CD4-positive, alpha-beta memory T cell (primary cell): ENCODE results near the gene CACNA1C. TPM values are rescaled to one million over a fixed set of nuclear protein-coding genes. Genes with fewer than 3 reads are reported as not detected.

Source experiments
- CTCF ChIA-PET: fragments of 350-600 bp; sonication (Branson Sonifier 250); formaldehyde crosslinking; loops from one replicate; lab custom pipeline; 2021; ENCODE audit warnings: inconsistent platforms; ENCODE audit not compliant: partially characterized antibody; lab: Charles Lee
- POLR2A ChIA-PET: fragments of 350-600 bp; sonication (Branson Sonifier 250); formaldehyde crosslinking; loops from one replicate; lab custom pipeline; 2021; ENCODE audit not compliant: partially characterized antibody; lab: Charles Lee
- DNase-seq, 5 donors: peaks; one replicate each; pipeline versions ENCODE4 v3.0.0 to v3.0.0-alpha.2; 2020 to 2022; ENCODE audit warnings: mixed read lengths in 1 of 5
- H3K27ac ChIP-seq: one replicate; pipeline ENCODE4 v1.7.0; 2013; ENCODE audit warnings: low read depth, low read length
- H3K27me3 ChIP-seq: 2 replicates; pipeline ENCODE4 v1.7.0; 2013; ENCODE audit warnings: mild to moderate bottlenecking, low read length, moderate library complexity; ENCODE audit not compliant: insufficient read depth
- H3K36me3 ChIP-seq: 2 replicates; pipeline ENCODE4 v1.7.0; 2013; ENCODE audit warnings: mild to moderate bottlenecking, low read length, moderate library complexity; ENCODE audit not compliant: insufficient read depth
- H3K4me1 ChIP-seq: 2 replicates; pipeline ENCODE4 v1.7.0; 2013; ENCODE audit warnings: mild to moderate bottlenecking, low read length, moderate library complexity; ENCODE audit not compliant: insufficient read depth
- H3K4me3 ChIP-seq, 2 donors: one replicate each; pipeline ENCODE4 v1.7.0; 2013; ENCODE audit warnings: low read length in 2 of 2, mild to moderate bottlenecking in 1 of 2
- H3K9me3 ChIP-seq, 2 donors: one replicate each; pipeline ENCODE4 v1.7.0; 2013; ENCODE audit warnings: low read length in 2 of 2, control low read depth in 1 of 2; ENCODE audit not compliant: control insufficient read depth in 1 of 2
- H3K27ac Mint-ChIP-seq, 7 donors: one replicate each; pipeline ENCODE4 v1.8.0; 2020 to 2021; ENCODE audit warnings: mixed read lengths in 7 of 7, mild to moderate bottlenecking in 6 of 7, inconsistent platforms in 3 of 7, moderate library complexity in 3 of 7
- H3K27me3 Mint-ChIP-seq, 2 donors: one replicate each; pipeline ENCODE4 v1.8.0; 2020 to 2021; ENCODE audit warnings: mixed read lengths in 2 of 2
- H3K36me3 Mint-ChIP-seq, 2 donors: one replicate each; pipeline ENCODE4 v1.8.0; 2020 to 2021; ENCODE audit warnings: mixed read lengths in 2 of 2, inconsistent platforms in 1 of 2, mild to moderate bottlenecking in 1 of 2
- H3K4me1 Mint-ChIP-seq, 4 donors: one replicate each; pipeline ENCODE4 v1.8.0; 2020 to 2021; ENCODE audit warnings: mixed read lengths in 4 of 4, mild to moderate bottlenecking in 1 of 4
- H3K4me3 Mint-ChIP-seq, 8 donors: one replicate each; pipeline ENCODE4 v1.8.0; 2020 to 2021; ENCODE audit warnings: mixed read lengths in 8 of 8, mild to moderate bottlenecking in 7 of 8, moderate library complexity in 6 of 8, inconsistent platforms in 3 of 8
- H3K9me3 Mint-ChIP-seq, 8 donors: one replicate each; pipeline ENCODE4 v1.8.0; 2020 to 2021; ENCODE audit warnings: mixed read lengths in 8 of 8, mild to moderate bottlenecking in 5 of 8, inconsistent platforms in 3 of 8, moderate library complexity in 1 of 8
- intact Hi-C: fragments of 100-400 bp; cut with micrococcal nuclease; formaldehyde crosslinking; loops from one replicate; pipeline ENCODE4 v1.15.1; 2023
- polyA plus RNA-seq, 2 donors: library from polyadenylated mRNA; unstranded; fragments of 300-500 nt; fragmentation: Illumina TruSeq; gene quantifications; one replicate each; pipeline ENCODE4 v1.2.3, GENCODE V29; 2021
- total RNA-seq, 2 experiments: library from RNA; stranded (reverse); gene quantifications; one replicate each; pipeline ENCODE4 v1.2.3, GENCODE V29; 2021

Gene CACNA1C
- total and polyA plus RNA-seq, 4 experiments from 2014 or later = 0.05 to 0.21 (median 0.07) TPM

GRCh38 chr12:2283480-2283879 lies 230.7 kb downstream of the CACNA1C start:
- no peak overlapping the region for H3K4me3 ChIP-seq
- H3K9me3 Mint-ChIP-seq = peaks cover 0 to 16% (median 2%) of the 10 kb centered on the region in 8 donors
- peaks cover 11 to 31% of the 10 kb centered on the region in 2 donors for H3K27me3 Mint-ChIP-seq
- H3K27me3 ChIP-seq = peaks cover 5% of the 10 kb centered on the region
- no peak for DNase-seq
- H3K4me1 ChIP-seq = no peaks in the 10 kb centered on the region
- intact Hi-C loops = no loop called here
- H3K27ac Mint-ChIP-seq = no peak overlapping the region
- ChIA-PET POLR2A (no interaction called here), CTCF (no interaction called here)
- H3K4me3 Mint-ChIP-seq = no peak overlapping the region
- H3K9me3 ChIP-seq = no peaks in the 10 kb centered on the region
- H3K27ac ChIP-seq = no peak overlapping the region
- H3K4me1 Mint-ChIP-seq = no peaks in the 10 kb centered on the region
- no peaks in the 10 kb centered on the region for H3K36me3 ChIP-seq
- no peaks in the 10 kb centered on the region for H3K36me3 Mint-ChIP-seq

- ChIA-PET POLR2A (no interaction called here), CTCF (no interaction called here)
- H3K4me1 Mint-ChIP-seq = no peaks in the 10 kb centered on the region
- no peak overlapping the region for H3K27ac ChIP-seq
- no peak overlapping the region for H3K4me3 ChIP-seq
- intact Hi-C loops = no loop called here
- H3K36me3 Mint-ChIP-seq = no peaks in the 10 kb centered on the region
- H3K4me3 Mint-ChIP-seq = no peak overlapping the region
- no peaks in the 10 kb centered on the region for H3K4me1 ChIP-seq
- peaks cover 5% of the 10 kb centered on the region for H3K27me3 ChIP-seq
- H3K9me3 ChIP-seq = no peaks in the 10 kb centered on the region
- DNase-seq = no peak
- peaks cover 13 to 31% of the 10 kb centered on the region in 2 donors for H3K27me3 Mint-ChIP-seq
- no peaks in the 10 kb centered on the region for H3K36me3 ChIP-seq
- peaks cover 0 to 16% (median 2%) of the 10 kb centered on the region in 8 donors for H3K9me3 Mint-ChIP-seq
- no peak overlapping the region for H3K27ac Mint-ChIP-seq
These were observed 231.1 kb downstream of the CACNA1C start for GRCh38 chr12:2283916-2284315.

GRCh38 chr12:2284321-2284813 lies 231.6 kb downstream of the CACNA1C start:
- Mint-ChIP-seq H3K4me1 (no peaks in the 10 kb centered on the region), H3K27me3 (peaks cover 12 to 33% of the 10 kb centered on the region in 2 donors), H3K27ac (no peak overlapping the region), H3K36me3 (no peaks in the 10 kb centered on the region), H3K9me3 (peaks cover 0 to 16% (median 2%) of the 10 kb centered on the region in 8 donors), H3K4me3 (no peak overlapping the region)
- Histone ChIP-seq H3K4me1 (no peaks in the 10 kb centered on the region), H3K4me3 (no peak overlapping the region), H3K36me3 (no peaks in the 10 kb centered on the region), H3K9me3 (no peaks in the 10 kb centered on the region), H3K27me3 (peaks cover 5% of the 10 kb centered on the region), H3K27ac (no peak overlapping the region)
- CTCF ChIA-PET = no interaction called here
- intact Hi-C loops = no loop called here
- POLR2A ChIA-PET = no interaction called here
- DNase-seq = no peak

GRCh38 chr12:2284857-2285256 lies 232.1 kb downstream of the CACNA1C start:
- H3K4me3 Mint-ChIP-seq = no peak overlapping the region
- intact Hi-C loops = no loop called here
- DNase-seq = no peak

GRCh38 chr12:2285462-2285861 lies 232.7 kb downstream of the CACNA1C start:
- ChIA-PET CTCF (interaction anchor here (1.6 kb wide), 1 partner anchor 9 kb away, joined by 6 read pairs; no protein-coding TSS in a partner anchor), POLR2A (no interaction called here)
- Mint-ChIP-seq H3K4me1 (no peaks in the 10 kb centered on the region), H3K9me3 (peaks cover 0 to 14% (median 2%) of the 10 kb centered on the region in 8 donors), H3K4me3 (no peak overlapping the region), H3K27me3 (peaks cover 12 to 34% of the 10 kb centered on the region in 2 donors), H3K36me3 (no peaks in the 10 kb centered on the region), H3K27ac (no peak overlapping the region)
- Histone ChIP-seq H3K27ac (no peak overlapping the region), H3K27me3 (peaks cover 5% of the 10 kb centered on the region), H3K4me3 (no peak overlapping the region), H3K9me3 (no peaks in the 10 kb centered on the region), H3K36me3 (no peaks in the 10 kb centered on the region), H3K4me1 (no peaks in the 10 kb centered on the region)
- intact Hi-C loops = no loop called here
- DNase-seq = no peak

More at GRCh38 chr12:2284857-2285256, 232.1 kb downstream of the CACNA1C start:
- POLR2A ChIA-PET = no interaction called here
- H3K4me3 ChIP-seq = no peak overlapping the region
- no peak overlapping the region for H3K27ac ChIP-seq
- CTCF ChIA-PET = interaction anchor here (1.6 kb wide), 1 partner anchor 8 kb away, joined by 6 read pairs; no protein-coding TSS in a partner anchor
- peaks cover 5% of the 10 kb centered on the region for H3K27me3 ChIP-seq
- peaks cover 0 to 14% (median 2%) of the 10 kb centered on the region in 8 donors for H3K9me3 Mint-ChIP-seq
- H3K36me3 ChIP-seq = no peaks in the 10 kb centered on the region
- no peaks in the 10 kb centered on the region for H3K36me3 Mint-ChIP-seq
- no peaks in the 10 kb centered on the region for H3K9me3 ChIP-seq
- no peaks in the 10 kb centered on the region for H3K4me1 ChIP-seq
- no peaks in the 10 kb centered on the region for H3K4me1 Mint-ChIP-seq
- H3K27ac Mint-ChIP-seq = no peak overlapping the region
- H3K27me3 Mint-ChIP-seq = peaks cover 12 to 34% of the 10 kb centered on the region in 2 donors

GRCh38 chr12:2286047-2286446 lies 233.3 kb downstream of the CACNA1C start:
- Mint-ChIP-seq H3K9me3 (peaks cover 0 to 12% (median under 1%) of the 10 kb centered on the region in 8 donors), H3K4me3 (no peak overlapping the region), H3K4me1 (no peaks in the 10 kb centered on the region), H3K36me3 (no peaks in the 10 kb centered on the region), H3K27ac (no peak overlapping the region), H3K27me3 (peaks cover 12 to 34% of the 10 kb centered on the region in 2 donors)
- ChIA-PET POLR2A (no interaction called here), CTCF (interaction anchor here (1.6 kb wide), 1 partner anchor 9 kb away, joined by 6 read pairs; no protein-coding TSS in a partner anchor)
- H3K27me3 ChIP-seq = peaks cover 5% of the 10 kb centered on the region
- H3K9me3 ChIP-seq = no peaks in the 10 kb centered on the region
- intact Hi-C loops = no loop called here
- H3K36me3 ChIP-seq = no peaks in the 10 kb centered on the region
- H3K27ac ChIP-seq = no peak overlapping the region
- no peak overlapping the region for H3K4me3 ChIP-seq
- DNase-seq = no peak
- H3K4me1 ChIP-seq = no peaks in the 10 kb centered on the region

GRCh38 chr12:2286461-2287131 lies 233.8 kb downstream of the CACNA1C start:
- H3K36me3 Mint-ChIP-seq = no peaks in the 10 kb centered on the region
- intact Hi-C loops = no loop called here
- H3K27me3 ChIP-seq = peaks cover 5% of the 10 kb centered on the region
- H3K4me3 ChIP-seq = no peak overlapping the region
- H3K9me3 Mint-ChIP-seq = peaks cover 0 to 7% (median 0%) of the 10 kb centered on the region in 8 donors
- H3K4me3 Mint-ChIP-seq = no peak overlapping the region
- no peak for DNase-seq
- ChIA-PET CTCF (interaction anchor here (1.5 to 1.6 kb wide), 2 partner anchors 10 to 41 kb away, joined by 3 to 6 read pairs; no protein-coding TSS in a partner anchor), POLR2A (no interaction called here)
- no peaks in the 10 kb centered on the region for H3K4me1 ChIP-seq
- peaks cover 12 to 34% of the 10 kb centered on the region in 2 donors for H3K27me3 Mint-ChIP-seq
- H3K4me1 Mint-ChIP-seq = no peaks in the 10 kb centered on the region
- no peak overlapping the region for H3K27ac Mint-ChIP-seq
- H3K27ac ChIP-seq = no peak overlapping the region
- H3K9me3 ChIP-seq = no peaks in the 10 kb centered on the region
- no peaks in the 10 kb centered on the region for H3K36me3 ChIP-seq
